HL-60 (cell line): ENCODE data around the gene MYOF.
"Not testable (repeated sequence)": the region's sequence is repeated elsewhere in the genome, so short reads cannot be mapped to it uniquely, and the experiment has no call there.

ENCODE experiments used
- DNase-seq, 2 experiments: peaks; one replicate each; pipeline ENCODE4 v3.0.0-alpha.2; 2010 to 2020; ENCODE audit warnings: low read depth in 1 of 2, low spot score in 1 of 2
- H3K27ac ChIP-seq: fragments of 250-450 bp; sonication (Bioruptor Pico); replicated peaks from 2 replicates; pipeline ENCODE4 v1.5.1; 2020; ENCODE audit warnings: mild to moderate bottlenecking, moderate library complexity
- H3K27me3 ChIP-seq: fragments of 250-450 bp; sonication (Bioruptor Pico); 2 replicates; pipeline ENCODE4 v1.5.1; 2021; ENCODE audit warnings: mild to moderate bottlenecking, moderate library complexity; ENCODE audit not compliant: insufficient read depth, poor library complexity, severe bottlenecking
- H3K4me3 ChIP-seq: replicated peaks from 2 replicates; pipeline ENCODE4 v1.5.1; 2011; ENCODE audit warnings: mild to moderate bottlenecking, control low read depth, low read length; ENCODE audit not compliant: insufficient read depth
- CTCF ChIP-seq: IDR thresholded peaks from one replicate; pipeline ENCODE4 v1.5.1; 2011; ENCODE audit warnings: low read length, control low read depth, inconsistent platforms; ENCODE audit not compliant: insufficient read depth
- GABPA ChIP-seq: IDR thresholded peaks from 2 replicates; pipeline ENCODE4 v1.6.1; 2012; ENCODE audit warnings: low read depth
- POLR2AphosphoS5 ChIP-seq: IDR thresholded peaks from 2 replicates; pipeline ENCODE4 v1.6.1; 2012; ENCODE audit warnings: low read depth
- REST ChIP-seq: IDR thresholded peaks from 2 replicates; pipeline ENCODE4 v1.6.1; 2012; ENCODE audit warnings: low read depth; ENCODE audit not compliant: insufficient replicate concordance
- SPI1 ChIP-seq: IDR thresholded peaks from 2 replicates; pipeline ENCODE4 v1.6.1; 2012; ENCODE audit warnings: low read depth, mild to moderate bottlenecking, borderline replicate concordance

MYOF gene

GRCh38 chr10:93330824-93331223 is 151.3 kb downstream of the MYOF start:
- DNase-seq = no peak
- Histone ChIP-seq H3K4me3 (no peak overlapping the region), H3K27ac (no peak overlapping the region), H3K27me3 (no peaks in the 10 kb centered on the region)
- TF ChIP-seq SPI1 = no peak
- no peak for TF ChIP-seq GABPA
- no peak for TF ChIP-seq CTCF
- TF ChIP-seq POLR2AphosphoS5 = no peak
- no peak for TF ChIP-seq REST

- no peak for TF ChIP-seq CTCF
- TF ChIP-seq SPI1 = no peak
- no peak for DNase-seq
These were observed 162.2 kb downstream of the MYOF start for GRCh38 chr10:93319896-93320295.

GRCh38 chr10:93319096-93319495 is 163.0 kb downstream of the MYOF start:
- no peak overlapping the region for H3K4me3 ChIP-seq
- H3K27ac ChIP-seq = no peak overlapping the region
- TF ChIP-seq REST = no peak
- no peak for TF ChIP-seq GABPA
- TF ChIP-seq CTCF = no peak
- no peak for TF ChIP-seq SPI1
- TF ChIP-seq POLR2AphosphoS5 = no peak

More at GRCh38 chr10:93319896-93320295, 162.2 kb downstream of the MYOF start:
- peaks cover 2% of the 10 kb centered on the region for H3K27me3 ChIP-seq
- no peak overlapping the region for H3K27ac ChIP-seq
- H3K4me3 ChIP-seq = no peak overlapping the region

GRCh38 chr10:93315246-93315645 is 166.9 kb downstream of the MYOF start:
- no peak overlapping the region for H3K4me3 ChIP-seq
- no peak overlapping the region for H3K27ac ChIP-seq
- TF ChIP-seq REST = no peak
- no peak for TF ChIP-seq GABPA
- no peak for TF ChIP-seq SPI1
- no peak for TF ChIP-seq POLR2AphosphoS5
- no peak for TF ChIP-seq CTCF
- H3K27me3 ChIP-seq = no peaks in the 10 kb centered on the region
- peak in 1 of 2 experiments; percentile 2 for DNase-seq

More at GRCh38 chr10:93319096-93319495, 163.0 kb downstream of the MYOF start:
- no peak for DNase-seq
- peaks cover 2% of the 10 kb centered on the region for H3K27me3 ChIP-seq

GRCh38 chr10:93314656-93315055 is 167.5 kb downstream of the MYOF start:
- not testable (repeated sequence) for H3K4me3 ChIP-seq, H3K27ac ChIP-seq, DNase-seq, H3K27me3 ChIP-seq
